ENCODE results near the gene MPZ.
"Not testable (repeated sequence)": the region's sequence is repeated elsewhere in the genome, so short reads cannot be mapped to it uniquely, and the experiment has no call there.

MPZ gene

DNA sequence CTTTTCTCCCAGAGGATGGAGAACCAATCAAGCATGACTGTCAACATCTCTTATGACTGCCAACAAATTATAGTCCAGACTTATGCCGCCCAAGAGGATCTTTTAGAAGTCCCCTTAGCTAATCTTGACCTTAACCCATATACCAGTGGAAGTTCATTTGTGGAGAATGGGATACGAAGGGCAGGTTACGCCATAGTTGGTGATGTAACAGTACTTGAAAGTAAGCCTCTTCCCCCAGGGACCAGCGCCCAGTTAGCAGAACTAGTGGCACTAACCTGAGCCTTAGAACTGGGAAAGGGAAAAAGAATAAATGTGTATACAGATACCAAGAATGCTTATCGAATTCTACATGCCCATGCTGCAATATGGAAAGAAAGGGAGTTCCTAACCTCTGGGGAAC, 54.5 kb downstream of the MPZ start:
- not testable (repeated sequence) for H3K4me3 ChIP-seq (ENCODE audit: low read depth in 1 of 2, low read length in 1 of 2); H3K36me3 ChIP-seq; H3K27ac ChIP-seq; H3K4me1 ChIP-seq (ENCODE audit: control insufficient read depth in 1 of 2, insufficient read depth in 1 of 2, low read depth in 1 of 2, low read length in 1 of 2)
- Histone ChIP-seq H3K9me3 (peaks cover 11% of the 10 kb centered on the region), H3K27me3 (peaks cover 39% of the 10 kb centered on the region)
